Stimulated activated CD4-positive, alpha-beta T cell treated with anti-CD3 and anti-CD28 coated beads, TNF-alpha, amount 100 ng/mL, for 1 hour (primary cell): ENCODE results near the gene OR10AD1.
"Not testable (repeated sequence)": the region's sequence is repeated elsewhere in the genome, so short reads cannot be mapped to it uniquely, and the experiment has no call there.

Experiments
- DNase-seq, 3 donors: peaks; one replicate each; pipeline ENCODE4 v3.0.0-alpha.2; 2020; ENCODE audit warnings: low read depth in 3 of 3, low spot score in 1 of 3

The OR10AD1 gene, protein sequence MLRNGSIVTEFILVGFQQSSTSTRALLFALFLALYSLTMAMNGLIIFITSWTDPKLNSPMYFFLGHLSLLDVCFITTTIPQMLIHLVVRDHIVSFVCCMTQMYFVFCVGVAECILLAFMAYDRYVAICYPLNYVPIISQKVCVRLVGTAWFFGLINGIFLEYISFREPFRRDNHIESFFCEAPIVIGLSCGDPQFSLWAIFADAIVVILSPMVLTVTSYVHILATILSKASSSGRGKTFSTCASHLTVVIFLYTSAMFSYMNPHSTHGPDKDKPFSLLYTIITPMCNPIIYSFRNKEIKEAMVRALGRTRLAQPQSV

DNA sequence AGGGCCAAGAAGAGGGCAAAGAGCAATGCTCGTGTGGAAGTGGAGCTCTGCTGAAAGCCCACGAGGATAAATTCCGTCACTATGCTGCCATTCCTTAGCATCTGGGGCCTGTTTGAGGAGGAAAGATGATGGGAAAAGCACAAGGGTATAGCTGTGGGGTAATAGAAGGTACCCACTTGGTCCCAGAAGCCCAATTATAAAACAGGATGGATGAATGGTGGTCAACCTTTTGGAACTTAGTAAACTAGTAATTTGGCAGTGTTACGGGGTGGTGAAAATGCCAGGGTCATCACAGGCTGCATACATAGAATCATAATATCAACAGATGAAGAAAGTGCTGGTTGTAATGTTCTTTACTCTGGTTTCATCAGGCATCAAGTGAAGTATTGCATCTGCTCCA is at the start of gene OR10AD1:
TSS of gene OR10AD1 (minus strand) at position 101 of the 400 bp plus-strand sequence. CDS start at position 101, 0 bp downstream.
- DNase-seq = no peak

- DNase-seq = no peak
Observed at GRCh38 chr12:48247181-48247966, 44.3 kb upstream of the OR10AD1 start.

DNA sequence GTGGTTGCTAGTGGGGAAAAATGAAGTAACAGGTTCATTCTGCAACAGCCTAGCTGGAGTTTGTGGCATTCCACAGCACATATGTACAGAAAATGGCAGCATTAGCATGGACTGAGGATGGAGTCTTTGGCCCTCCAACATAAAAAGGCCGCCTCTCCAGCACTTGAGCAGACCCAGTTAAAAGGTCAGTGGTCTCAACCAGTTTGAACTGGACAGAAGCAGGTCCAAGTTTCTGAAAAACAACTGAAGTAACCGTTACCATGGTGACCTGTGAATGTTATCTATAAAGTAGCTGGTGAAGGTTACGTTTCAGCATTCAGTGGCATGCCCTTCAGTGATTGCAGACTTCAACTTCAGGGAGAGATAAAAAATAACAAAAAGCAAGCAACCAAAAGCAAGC is 34.1 kb upstream of the OR10AD1 start:
- no peak for DNase-seq

- DNase-seq = no peak
Observed at GRCh38 chr12:48235796-48236333, 32.8 kb upstream of the OR10AD1 start.

DNA sequence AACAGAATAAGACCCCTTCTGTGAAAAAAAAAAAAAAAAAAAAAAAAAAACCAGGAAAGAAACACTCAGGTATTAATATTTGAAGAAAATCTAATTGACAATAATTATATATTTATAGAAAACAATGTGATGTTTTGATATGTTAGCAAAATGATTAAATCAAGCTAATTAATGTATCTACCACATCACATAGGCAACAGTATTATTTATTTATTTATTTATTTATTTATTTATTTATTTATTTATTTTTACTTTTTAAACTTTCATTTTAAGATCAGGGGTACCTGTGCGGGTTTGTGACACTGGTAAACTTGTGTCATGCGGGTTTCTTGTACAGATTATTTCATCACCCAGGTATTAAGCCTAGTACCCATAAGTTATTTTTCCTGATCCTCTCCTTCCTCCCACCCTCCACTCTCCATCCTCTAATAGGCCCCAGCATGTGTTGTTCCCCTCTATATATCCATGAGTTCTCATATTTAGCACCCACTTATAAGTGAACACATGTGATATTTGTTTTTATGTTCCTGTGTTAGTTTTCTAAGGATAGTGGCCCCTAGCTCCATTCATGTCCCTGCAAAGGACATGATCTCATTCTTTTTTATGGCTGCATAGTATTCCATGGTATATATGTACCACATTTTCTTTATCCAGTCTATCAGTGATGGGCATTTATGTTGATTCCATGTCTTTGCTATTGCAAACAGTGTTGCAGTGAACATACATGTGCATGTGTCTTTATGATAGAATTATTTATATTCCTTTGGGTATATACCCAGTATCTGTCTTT is 28.3 kb upstream of the OR10AD1 start:
- DNase-seq = not testable (repeated sequence)

GRCh38 chr12:48224533-48224932 is 21.4 kb upstream of the OR10AD1 start:
- not testable (repeated sequence) for DNase-seq

DNA sequence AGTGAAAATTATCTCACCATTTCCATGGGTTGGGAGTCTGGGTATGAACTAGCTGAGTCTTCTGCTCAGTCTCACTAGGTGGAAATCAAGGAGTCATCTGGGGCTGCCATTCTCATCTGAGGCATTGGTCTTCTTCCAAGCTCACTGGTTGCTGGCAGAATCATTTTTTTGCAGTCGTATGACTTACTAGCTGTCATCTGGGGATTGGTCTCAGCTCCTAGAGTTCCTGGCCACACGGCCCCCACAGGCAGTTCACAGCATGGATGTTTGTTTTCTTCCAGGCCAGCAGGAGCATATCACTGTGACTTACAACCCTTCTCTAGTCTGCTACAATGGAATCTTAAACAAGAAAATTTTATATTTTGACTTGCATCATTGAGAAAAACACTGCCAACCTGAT is 18.6 kb upstream of the OR10AD1 start:
- no peak for DNase-seq

- DNase-seq = no peak
Observed at GRCh38 chr12:48220701-48221100, 17.6 kb upstream of the OR10AD1 start.

- no peak for DNase-seq
Observed at GRCh38 chr12:48219631-48220030, 16.5 kb upstream of the OR10AD1 start.

DNA sequence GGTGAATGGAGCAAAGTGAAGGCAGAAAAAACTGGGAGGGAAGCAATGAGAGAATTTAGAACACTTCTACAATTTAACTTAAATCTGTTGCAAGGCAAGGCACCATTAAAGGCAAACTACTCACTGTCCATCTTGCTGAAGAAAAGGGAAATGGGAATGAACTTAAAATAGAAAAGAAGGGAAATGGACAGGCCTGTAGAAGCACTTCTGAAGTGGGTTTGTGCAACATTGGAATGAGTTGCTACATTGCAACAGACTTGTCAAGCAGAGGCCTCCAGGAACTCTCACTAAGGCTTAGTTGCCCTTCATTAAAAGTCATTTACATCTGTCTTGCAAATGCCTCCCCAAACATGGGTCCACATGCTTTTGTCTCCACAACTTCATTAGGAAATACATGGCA is 13.7 kb upstream of the OR10AD1 start:
- no peak for DNase-seq

- not testable (repeated sequence) for DNase-seq
Observed at GRCh38 chr12:48209495-48209894, 6.4 kb upstream of the OR10AD1 start.

GRCh38 chr12:48202766-48203165 is 326 bp downstream of the OR10AD1 start:
- DNase-seq = no peak

DNA sequence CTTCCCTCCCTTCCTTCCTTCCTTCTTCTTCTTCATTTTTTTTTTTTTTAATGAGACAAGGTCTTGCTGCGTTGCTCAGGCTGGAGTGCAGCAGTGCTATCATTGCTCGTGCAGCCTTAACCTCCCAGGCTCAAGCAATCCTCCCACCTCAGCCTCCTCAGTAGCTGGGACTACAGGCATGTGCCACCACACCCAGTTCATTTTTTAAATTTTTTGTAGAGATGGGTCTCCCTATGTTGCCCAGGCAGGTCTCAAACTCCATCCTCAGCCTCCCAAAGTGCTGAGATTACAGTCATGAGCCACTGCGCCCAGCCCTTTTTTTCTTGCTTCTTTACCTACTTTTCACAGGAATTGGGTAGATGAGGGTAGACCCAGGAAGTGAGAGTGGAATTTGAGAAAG is 1.6 kb downstream of the OR10AD1 start:
- no peak for DNase-seq

- DNase-seq = no peak
Observed at GRCh38 chr12:48201091-48201490, 2.0 kb downstream of the OR10AD1 start.

- DNase-seq = no peak
Observed at GRCh38 chr12:48199774-48200221, 3.3 kb downstream of the OR10AD1 start.

DNA sequence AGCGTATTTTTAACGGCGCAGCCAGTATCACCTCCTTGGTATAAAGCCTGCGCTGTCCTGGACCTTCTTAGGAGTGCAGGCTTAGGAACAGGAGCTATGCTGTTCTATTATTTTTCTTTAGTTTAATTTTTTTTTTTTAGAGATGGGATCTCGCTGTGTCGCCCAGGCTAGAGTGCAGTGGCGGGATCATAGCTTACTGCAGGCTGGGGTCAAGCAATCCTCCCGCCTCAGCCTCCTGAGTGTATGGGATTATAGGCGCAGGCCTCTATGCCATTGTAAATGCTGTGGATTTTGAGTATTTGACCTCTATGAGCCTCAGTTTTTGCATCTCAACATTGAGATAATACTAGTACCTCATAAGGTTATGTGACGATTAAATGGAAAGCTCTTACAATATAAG is 4.1 kb downstream of the OR10AD1 start:
- no peak for DNase-seq

GRCh38 chr12:48198672-48198971 is 4.5 kb downstream of the OR10AD1 start:
- DNase-seq = no peak

GRCh38 chr12:48197971-48198671 is 5.0 kb downstream of the OR10AD1 start:
- peak; percentile 76 to 79 (median 78) for DNase-seq

GRCh38 chr12:48197549-48197970 is 5.5 kb downstream of the OR10AD1 start:
- DNase-seq = no peak

- DNase-seq = no peak
Observed at GRCh38 chr12:48194799-48195201, 8.3 kb downstream of the OR10AD1 start.

DNA sequence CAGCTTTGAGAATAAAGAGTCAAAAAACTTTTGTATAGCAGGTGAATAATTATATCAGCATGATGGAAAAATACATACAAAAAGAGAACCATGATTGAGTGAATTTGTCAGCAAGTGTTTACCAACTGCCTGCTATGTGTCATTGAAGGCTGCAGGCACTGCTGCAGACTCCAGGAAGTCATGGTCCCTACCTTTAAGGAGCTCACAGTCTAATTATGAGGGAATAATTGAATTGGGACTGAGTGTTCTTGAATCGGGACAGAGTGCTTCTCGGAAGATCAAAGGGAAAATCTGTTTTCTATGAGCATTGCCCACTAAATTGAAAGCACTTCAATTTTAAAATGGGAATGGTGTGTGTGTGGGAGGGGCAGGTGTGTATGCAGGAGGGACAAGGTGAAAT is 9.5 kb downstream of the OR10AD1 start:
- DNase-seq = no peak
